CD4-positive, alpha-beta memory T cell (primary cell): Measurements from ENCODE around the gene ARHGDIB. TPM values are rescaled to one million over a fixed set of nuclear protein-coding genes. Genes with fewer than 3 reads are reported as not detected.

Experiments used
- CTCF ChIA-PET: fragments of 350-600 bp; sonication (Branson Sonifier 250); formaldehyde crosslinking; loops from one replicate; lab custom pipeline; 2021; ENCODE audit warnings: inconsistent platforms; ENCODE audit not compliant: partially characterized antibody; lab: Charles Lee
- POLR2A ChIA-PET: fragments of 350-600 bp; sonication (Branson Sonifier 250); formaldehyde crosslinking; loops from one replicate; lab custom pipeline; 2021; ENCODE audit not compliant: partially characterized antibody; lab: Charles Lee
- DNase-seq, 5 donors: peaks; one replicate each; pipeline versions ENCODE4 v3.0.0 to v3.0.0-alpha.2; 2020 to 2022; ENCODE audit warnings: mixed read lengths in 1 of 5
- H3K27ac ChIP-seq: one replicate; pipeline ENCODE4 v1.7.0; 2013; ENCODE audit warnings: low read depth, low read length
- H3K27me3 ChIP-seq: 2 replicates; pipeline ENCODE4 v1.7.0; 2013; ENCODE audit warnings: mild to moderate bottlenecking, low read length, moderate library complexity; ENCODE audit not compliant: insufficient read depth
- H3K36me3 ChIP-seq: 2 replicates; pipeline ENCODE4 v1.7.0; 2013; ENCODE audit warnings: mild to moderate bottlenecking, low read length, moderate library complexity; ENCODE audit not compliant: insufficient read depth
- H3K4me1 ChIP-seq: 2 replicates; pipeline ENCODE4 v1.7.0; 2013; ENCODE audit warnings: mild to moderate bottlenecking, low read length, moderate library complexity; ENCODE audit not compliant: insufficient read depth
- H3K4me3 ChIP-seq, 2 donors: one replicate each; pipeline ENCODE4 v1.7.0; 2013; ENCODE audit warnings: low read length in 2 of 2, mild to moderate bottlenecking in 1 of 2
- H3K9me3 ChIP-seq, 2 donors: one replicate each; pipeline ENCODE4 v1.7.0; 2013; ENCODE audit warnings: low read length in 2 of 2, control low read depth in 1 of 2; ENCODE audit not compliant: control insufficient read depth in 1 of 2
- H3K27ac Mint-ChIP-seq, 7 donors: one replicate each; pipeline ENCODE4 v1.8.0; 2020 to 2021; ENCODE audit warnings: mixed read lengths in 7 of 7, mild to moderate bottlenecking in 6 of 7, inconsistent platforms in 3 of 7, moderate library complexity in 3 of 7
- H3K27me3 Mint-ChIP-seq, 2 donors: one replicate each; pipeline ENCODE4 v1.8.0; 2020 to 2021; ENCODE audit warnings: mixed read lengths in 2 of 2
- H3K36me3 Mint-ChIP-seq, 2 donors: one replicate each; pipeline ENCODE4 v1.8.0; 2020 to 2021; ENCODE audit warnings: mixed read lengths in 2 of 2, inconsistent platforms in 1 of 2, mild to moderate bottlenecking in 1 of 2
- H3K4me1 Mint-ChIP-seq, 4 donors: one replicate each; pipeline ENCODE4 v1.8.0; 2020 to 2021; ENCODE audit warnings: mixed read lengths in 4 of 4, mild to moderate bottlenecking in 1 of 4
- H3K4me3 Mint-ChIP-seq, 8 donors: one replicate each; pipeline ENCODE4 v1.8.0; 2020 to 2021; ENCODE audit warnings: mixed read lengths in 8 of 8, mild to moderate bottlenecking in 7 of 8, moderate library complexity in 6 of 8, inconsistent platforms in 3 of 8
- H3K9me3 Mint-ChIP-seq, 8 donors: one replicate each; pipeline ENCODE4 v1.8.0; 2020 to 2021; ENCODE audit warnings: mixed read lengths in 8 of 8, mild to moderate bottlenecking in 5 of 8, inconsistent platforms in 3 of 8, moderate library complexity in 1 of 8
- intact Hi-C: fragments of 100-400 bp; cut with micrococcal nuclease; formaldehyde crosslinking; loops from one replicate; pipeline ENCODE4 v1.15.1; 2023
- polyA plus RNA-seq, 2 donors: library from polyadenylated mRNA; unstranded; fragments of 300-500 nt; fragmentation: Illumina TruSeq; gene quantifications; one replicate each; pipeline ENCODE4 v1.2.3, GENCODE V29; 2021
- total RNA-seq, 2 experiments: library from RNA; stranded (reverse); gene quantifications; one replicate each; pipeline ENCODE4 v1.2.3, GENCODE V29; 2021

ARHGDIB gene
- total and polyA plus RNA-seq, 4 experiments from 2014 or later = 717 to 4,406 (median 1,865) TPM

DNA sequence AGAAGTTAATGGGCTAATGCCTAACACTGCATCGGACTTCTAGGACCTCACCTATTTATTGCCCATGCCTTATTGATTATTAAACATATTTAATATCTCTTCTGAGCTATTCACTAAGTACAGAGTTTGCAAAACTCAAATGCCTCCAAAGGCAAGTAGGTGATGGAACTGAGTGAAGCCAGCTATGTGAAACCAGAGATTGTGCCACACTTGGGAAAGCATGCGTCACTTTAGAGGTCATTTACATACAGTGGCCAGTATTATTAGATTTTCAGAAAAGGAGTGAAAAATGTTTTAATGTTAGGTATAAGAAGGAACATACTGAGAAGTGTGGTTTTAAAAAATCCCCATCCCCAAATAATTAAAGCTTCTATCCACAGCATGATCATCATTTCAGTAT, 39.2 kb upstream of the ARHGDIB start:
- POLR2A ChIA-PET = interaction anchor here (0.5 kb wide), 1 partner anchor 229 kb away, joined by 3 read pairs; a partner anchor contains a TSS
- intact Hi-C loops = no loop called here
- no peak overlapping the region for H3K27ac Mint-ChIP-seq
- peaks cover 1 to 5% (median 2%) of the 10 kb centered on the region in 4 donors for H3K4me1 Mint-ChIP-seq
- Histone ChIP-seq H3K4me1 (peaks cover 2% of the 10 kb centered on the region), H3K27me3 (peaks cover 9% of the 10 kb centered on the region), H3K4me3 (no peak overlapping the region), H3K9me3 (no peaks in the 10 kb centered on the region), H3K36me3 (no peaks in the 10 kb centered on the region), H3K27ac (no peak overlapping the region)
- CTCF ChIA-PET = interaction anchor here (1.3 to 4.5 kb wide), 2 partner anchors 155 to 276 kb away, joined by 6 to 23 read pairs; no protein-coding TSS in a partner anchor
- DNase-seq = no peak
- H3K4me3 Mint-ChIP-seq = no peak overlapping the region
- no peaks in the 10 kb centered on the region for H3K36me3 Mint-ChIP-seq
- peaks cover 15 to 25% of the 10 kb centered on the region in 2 donors for H3K27me3 Mint-ChIP-seq
- H3K9me3 Mint-ChIP-seq = no peaks in the 10 kb centered on the region

DNA sequence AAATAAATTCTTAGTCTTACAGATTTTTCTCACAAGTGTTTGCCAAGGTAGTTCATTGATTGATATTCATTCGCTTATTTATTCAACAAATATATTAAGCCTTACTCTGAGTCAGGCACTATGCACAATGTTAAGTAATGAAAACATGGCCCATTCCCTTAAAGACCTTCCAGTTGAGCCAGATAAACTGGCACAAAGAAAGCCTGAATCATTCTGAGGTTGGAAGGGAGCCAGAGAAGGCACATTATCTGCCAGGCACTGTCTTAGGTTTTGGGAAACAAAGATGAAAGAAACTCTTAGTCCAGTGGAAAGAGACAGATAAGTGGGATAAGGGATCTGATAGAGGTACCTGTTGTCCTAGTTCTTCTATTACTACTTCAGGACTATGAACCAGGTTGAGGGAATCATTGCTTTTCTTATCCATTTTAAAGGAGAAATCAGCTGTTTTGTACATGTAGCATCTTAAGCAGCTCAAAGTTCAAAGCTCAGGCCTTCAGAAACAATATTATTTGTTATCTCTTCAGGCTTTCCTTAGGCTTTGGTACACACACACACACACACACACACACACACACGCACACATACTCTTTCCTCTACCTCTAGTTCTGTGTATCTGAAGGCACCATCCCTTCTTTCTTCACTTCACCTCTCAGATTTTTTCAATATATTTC, 38.4 kb upstream of the ARHGDIB start:
- H3K4me3 Mint-ChIP-seq = no peak overlapping the region
- CTCF ChIA-PET = interaction anchor here (4.5 to 9.4 kb wide), 2 partner anchors 154 to 155 kb away, joined by 23 to 191 read pairs; partner anchors contain the start of gene ART4

GRCh38 chr12:14999021-14999694, 37.8 kb upstream of the ARHGDIB start:
- DNase-seq = no peak
- no peak overlapping the region for H3K4me3 Mint-ChIP-seq
- CTCF ChIA-PET = interaction anchor here (0.8 to 9.4 kb wide), 2 partner anchors 54 to 153 kb away, joined by 3 to 191 read pairs; partner anchors contain the start of gene ART4
- peaks cover 13 to 17% of the 10 kb centered on the region in 2 donors for H3K27me3 Mint-ChIP-seq
- Histone ChIP-seq H3K36me3 (no peaks in the 10 kb centered on the region), H3K9me3 (no peaks in the 10 kb centered on the region), H3K27me3 (peaks cover 9% of the 10 kb centered on the region), H3K27ac (no peak overlapping the region), H3K4me3 (no peak overlapping the region), H3K4me1 (peaks cover 16% of the 10 kb centered on the region)
- H3K4me1 Mint-ChIP-seq = peaks cover 15 to 19% (median 16%) of the 10 kb centered on the region in 4 donors
- no peak overlapping the region for H3K27ac Mint-ChIP-seq
- intact Hi-C loops = no loop called here
- H3K36me3 Mint-ChIP-seq = no peaks in the 10 kb centered on the region
- no peaks in the 10 kb centered on the region for H3K9me3 Mint-ChIP-seq
- POLR2A ChIA-PET = no interaction called here

More for the DNA sequence above, 38.4 kb upstream of the ARHGDIB start:
- H3K36me3 ChIP-seq = no peaks in the 10 kb centered on the region
- no peaks in the 10 kb centered on the region for H3K9me3 ChIP-seq
- no peak overlapping the region for H3K27ac ChIP-seq
- POLR2A ChIA-PET = no interaction called here
- peaks cover 9% of the 10 kb centered on the region for H3K4me1 ChIP-seq
- no peak for DNase-seq
- peak overlapping the region in 1 of 7 donors; percentile 17 for H3K27ac Mint-ChIP-seq
- H3K27me3 ChIP-seq = peaks cover 9% of the 10 kb centered on the region
- peaks cover 13 to 23% of the 10 kb centered on the region in 2 donors for H3K27me3 Mint-ChIP-seq
- intact Hi-C loops = no loop called here
- no peaks in the 10 kb centered on the region for H3K36me3 Mint-ChIP-seq
- no peaks in the 10 kb centered on the region for H3K9me3 Mint-ChIP-seq
- H3K4me1 Mint-ChIP-seq = peaks cover 8 to 12% (median 10%) of the 10 kb centered on the region in 4 donors
- no peak overlapping the region for H3K4me3 ChIP-seq

GRCh38 chr12:14997998-14998397, 36.6 kb upstream of the ARHGDIB start:
- POLR2A ChIA-PET = no interaction called here
- CTCF ChIA-PET = interaction anchor here (0.8 to 9.4 kb wide), 2 partner anchors 53 to 152 kb away, joined by 3 to 191 read pairs; partner anchors contain the start of gene ART4
- Mint-ChIP-seq H3K9me3 (no peaks in the 10 kb centered on the region), H3K4me1 (peaks cover 19 to 28% (median 24%) of the 10 kb centered on the region in 4 donors), H3K27ac (no peak overlapping the region), H3K4me3 (no peak overlapping the region), H3K36me3 (no peaks in the 10 kb centered on the region), H3K27me3 (peaks cover 10 to 12% of the 10 kb centered on the region in 2 donors)
- peaks cover 24% of the 10 kb centered on the region for H3K4me1 ChIP-seq
- intact Hi-C loops = loop anchor here (2.0 kb wide), 1 partner anchor 223 kb away; a partner anchor contains a TSS
- no peak overlapping the region for H3K27ac ChIP-seq
- H3K27me3 ChIP-seq = peaks cover 3% of the 10 kb centered on the region
- DNase-seq = no peak
- no peaks in the 10 kb centered on the region for H3K9me3 ChIP-seq
- no peak overlapping the region for H3K4me3 ChIP-seq
- H3K36me3 ChIP-seq = no peaks in the 10 kb centered on the region

GRCh38 chr12:14995583-14996425, 34.4 kb upstream of the ARHGDIB start:
- Histone ChIP-seq H3K4me3 (no peak overlapping the region), H3K27me3 (peaks cover 3% of the 10 kb centered on the region), H3K4me1 (peaks cover 24% of the 10 kb centered on the region), H3K9me3 (no peaks in the 10 kb centered on the region), H3K27ac (no peak overlapping the region), H3K36me3 (no peaks in the 10 kb centered on the region)
- peaks cover 22 to 28% (median 25%) of the 10 kb centered on the region in 4 donors for H3K4me1 Mint-ChIP-seq
- peaks cover 0 to 9% (median 0%) of the 10 kb centered on the region in 8 donors for H3K9me3 Mint-ChIP-seq
- H3K27ac Mint-ChIP-seq = peak overlapping the region; percentile 8 to 89 (median 58)
- intact Hi-C loops = loop anchor here (1.0 to 2.0 kb wide), 6 partner anchors 151 to 366 kb away; partner anchors contain the start of gene RERG
- peak overlapping the region in 3 of 8 donors; percentile 47 to 65 (median 64) for H3K4me3 Mint-ChIP-seq
- ChIA-PET CTCF (interaction anchor here (0.7 to 9.4 kb wide), 41 partner anchors 11 to 758 kb away, joined by 3 to 191 read pairs (median 5); partner anchors contain the start of genes ARHGDIB, ART4, ERP27 and PDE6H), POLR2A (interaction anchor here (0.5 to 4.2 kb wide), 19 partner anchors 10 to 258 kb away, joined by 3 to 40 read pairs (median 6); partner anchors contain the start of genes ARHGDIB, ART4, C12orf60 and ERP27)
- peak in 4 of 5 donors; percentile 59 to 74 (median 64) for DNase-seq
- H3K27me3 Mint-ChIP-seq = peaks cover 4 to 5% of the 10 kb centered on the region in 2 donors
- H3K36me3 Mint-ChIP-seq = no peaks in the 10 kb centered on the region

DNA sequence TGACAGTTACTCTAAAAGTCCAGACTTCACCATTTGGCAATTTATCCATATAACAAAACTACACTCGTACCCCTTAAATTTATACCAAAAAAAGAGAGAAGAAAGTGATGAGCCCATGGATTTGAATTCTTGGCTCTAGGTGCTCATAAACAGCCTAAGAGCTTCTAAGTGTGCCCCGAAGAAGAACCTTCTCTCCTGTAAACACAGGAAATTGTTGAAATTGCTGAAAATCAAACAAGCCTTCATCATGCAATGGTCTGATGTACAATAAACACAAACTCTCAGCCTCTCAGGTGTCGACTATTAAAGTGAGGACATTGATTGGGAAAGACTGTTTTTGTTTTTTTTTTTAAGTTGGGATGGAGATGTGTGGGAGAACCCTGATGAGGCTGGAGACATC, 33.2 kb upstream of the ARHGDIB start:
- Mint-ChIP-seq H3K27me3 (peaks cover 4% of the 10 kb centered on the region in 2 donors), H3K27ac (peak overlapping the region; percentile 8 to 89 (median 82)), H3K9me3 (peaks cover 0 to 9% (median 1%) of the 10 kb centered on the region in 8 donors), H3K4me3 (peak overlapping the region in 6 of 8 donors; percentile 3 to 79 (median 60)), H3K36me3 (no peaks in the 10 kb centered on the region), H3K4me1 (peaks cover 22 to 28% (median 25%) of the 10 kb centered on the region in 4 donors)
- Histone ChIP-seq H3K4me3 (no peak overlapping the region), H3K27ac (no peak overlapping the region), H3K4me1 (peaks cover 24% of the 10 kb centered on the region), H3K9me3 (no peaks in the 10 kb centered on the region), H3K27me3 (peaks cover 3% of the 10 kb centered on the region), H3K36me3 (no peaks in the 10 kb centered on the region)
- CTCF ChIA-PET = interaction anchor here (0.7 to 9.4 kb wide), 22 partner anchors 10 to 271 kb away, joined by 3 to 191 read pairs (median 9); partner anchors contain the start of genes ARHGDIB, ART4, ERP27 and PDE6H
- DNase-seq = no peak
- POLR2A ChIA-PET = interaction anchor here (0.5 to 4.2 kb wide), 15 partner anchors 30 to 224 kb away, joined by 3 to 40 read pairs (median 5); partner anchors contain the start of genes ARHGDIB, ART4, C12orf60 and ERP27
- intact Hi-C loops = loop anchor here (1.0 to 2.0 kb wide), 3 partner anchors 33 to 274 kb away; partner anchors contain the start of gene ARHGDIB
